NCI-H446 treated with DMSO at 0.1 percent for 48 hours (cell line): ENCODE data around the gene MCM9.
A peak's percentile ranks its signal among the peaks of the same experiment; 100 is the strongest.

Experiments
- DNase-seq: peaks from one replicate; lab custom pipeline; 2025; lab: John Stamatoyannopoulos, UW

Gene MCM9

DNA sequence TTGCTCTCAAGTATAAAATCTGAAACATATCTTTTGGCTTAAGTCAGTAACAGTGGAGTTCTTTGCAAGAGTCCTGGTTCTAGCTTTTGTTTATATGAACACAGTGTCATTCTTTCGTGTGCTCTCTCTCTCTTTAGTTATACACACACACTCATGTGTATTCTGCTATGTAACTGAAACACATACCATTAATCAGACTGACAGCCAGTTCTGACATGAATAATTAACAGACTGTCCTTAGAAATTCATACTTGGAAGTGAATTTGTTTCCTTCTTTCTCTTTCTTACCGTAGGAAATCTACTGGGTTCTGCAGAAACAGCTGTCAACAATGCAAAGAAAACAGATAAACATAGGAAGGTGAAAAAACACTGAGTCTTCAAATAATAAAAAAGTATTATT lies 2.5 kb downstream of the MCM9 start:
- no peak for DNase-seq

GRCh38 chr6:118931436-118931835 lies 3.5 kb downstream of the MCM9 start:
- no peak for DNase-seq

GRCh38 chr6:118930680-118931079 lies 4.3 kb downstream of the MCM9 start:
- no peak for DNase-seq

DNA sequence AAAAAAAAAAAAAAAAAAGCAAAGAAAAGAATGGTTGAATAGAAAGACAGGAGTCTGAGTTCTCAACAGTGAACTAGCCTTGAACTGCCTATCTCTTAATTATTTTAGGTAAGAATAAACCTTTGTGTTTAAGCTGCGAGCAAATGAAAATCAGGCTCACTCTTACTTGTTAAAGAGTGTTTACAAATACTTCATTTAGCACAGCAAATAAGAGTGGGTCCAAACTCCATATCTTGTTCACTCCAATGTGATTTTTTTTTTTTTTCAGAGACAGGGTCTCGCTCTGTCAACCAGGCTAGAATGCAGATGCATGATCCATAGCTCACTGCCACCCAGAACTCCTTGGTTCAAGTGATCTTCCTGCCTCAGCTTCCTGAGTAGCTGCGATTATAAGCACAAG lies 11.9 kb downstream of the MCM9 start:
- no peak for DNase-seq

- DNase-seq: no peak
Measured at GRCh38 chr6:118921084-118921483, 13.9 kb downstream of the MCM9 start.

DNA sequence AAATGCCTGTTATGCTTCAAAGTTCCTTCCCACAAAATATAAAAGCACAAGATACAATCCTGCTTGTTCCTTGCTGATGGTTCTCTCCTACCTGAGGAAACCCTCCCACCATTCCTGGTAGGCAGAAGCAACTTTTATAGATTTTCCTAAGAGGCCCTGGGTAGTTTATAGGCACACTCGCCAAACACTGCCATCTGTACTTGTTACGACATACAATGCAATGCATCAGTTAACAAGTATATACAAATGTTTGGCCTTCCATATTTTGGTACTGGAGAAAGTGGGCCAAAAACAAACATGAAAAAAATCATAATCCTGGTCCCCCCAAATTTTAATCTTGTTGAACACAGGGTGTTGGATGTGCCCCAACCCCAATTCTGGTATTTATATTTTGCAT lies 16.6 kb downstream of the MCM9 start:
- DNase-seq: peak; percentile 3

DNA sequence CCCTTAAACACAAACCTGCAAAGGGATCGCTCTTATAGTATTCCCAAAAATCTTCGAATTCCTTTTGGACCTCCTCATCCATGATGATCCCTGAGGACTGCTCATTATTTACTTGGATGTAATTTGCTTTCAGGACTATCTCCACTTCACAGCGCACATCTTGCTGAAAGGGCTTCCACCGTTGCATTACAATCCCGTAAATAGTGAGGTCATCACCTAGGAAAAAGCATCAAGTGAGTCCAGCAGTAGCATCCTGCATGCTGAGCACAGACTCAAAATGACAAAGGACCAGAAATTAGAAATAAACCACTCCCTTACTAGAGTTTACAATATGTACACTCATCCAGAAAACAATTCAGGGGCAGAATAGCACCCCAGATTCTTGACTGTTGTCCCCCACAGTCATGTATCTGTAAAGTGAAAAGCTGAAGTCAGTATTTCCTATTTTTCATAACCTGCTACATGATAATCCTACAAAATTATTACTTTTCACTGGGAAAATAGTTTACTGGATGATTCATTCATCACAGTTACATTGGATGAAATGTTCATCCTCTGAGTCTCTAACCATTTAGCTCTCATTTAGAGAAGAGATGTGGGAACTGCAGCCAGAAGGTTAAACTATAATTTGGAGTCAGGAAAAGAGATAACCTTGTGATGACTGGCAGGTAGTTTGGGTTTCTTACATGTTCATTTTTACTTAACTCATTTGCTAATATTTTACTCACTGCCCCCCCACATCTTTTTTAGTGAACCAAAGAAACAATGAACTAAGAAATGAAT lies 17.2 kb downstream of the MCM9 start:
- DNase-seq: no peak

DNA sequence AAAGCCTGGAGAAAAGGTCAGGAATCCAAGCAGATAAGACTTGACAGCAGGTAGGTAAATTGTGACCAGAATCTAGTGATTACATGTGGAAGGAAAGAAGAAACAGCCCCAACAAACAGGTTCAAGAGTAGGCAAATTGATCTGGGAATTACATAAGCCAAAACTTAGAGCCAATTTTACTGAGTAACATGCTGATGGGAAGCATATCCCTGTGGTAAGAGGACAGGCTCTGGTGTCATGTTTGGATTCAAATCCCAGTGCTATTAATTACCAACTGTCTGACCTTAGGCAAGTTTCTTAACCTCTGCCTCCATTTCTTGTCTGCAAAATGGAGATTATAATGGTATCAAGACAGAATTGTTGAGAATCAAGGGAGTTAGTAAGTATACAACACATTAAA lies 20.4 kb downstream of the MCM9 start:
- no peak for DNase-seq

- DNase-seq: no peak
Measured at GRCh38 chr6:118913161-118913560, 21.8 kb downstream of the MCM9 start.

DNA sequence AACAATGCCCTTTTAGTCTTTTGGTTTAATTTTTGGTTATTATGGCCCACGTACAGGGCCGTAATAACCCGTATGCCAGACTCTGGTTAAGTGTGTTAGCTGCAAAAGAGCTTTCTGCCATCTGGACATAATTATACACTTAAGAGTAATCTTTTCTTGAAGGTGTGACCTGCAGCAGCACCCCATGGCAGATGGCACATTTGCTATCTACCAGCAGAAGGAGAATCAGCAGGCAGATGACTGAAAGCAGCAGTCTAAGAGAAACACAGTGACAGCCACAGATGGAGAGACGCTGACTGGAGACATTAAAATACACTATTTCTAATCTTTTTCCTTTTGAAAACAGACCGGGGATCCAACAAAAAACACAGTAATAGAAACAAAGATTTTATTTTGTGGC lies 22.3 kb downstream of the MCM9 start:
- peak; percentile 48 for DNase-seq

DNA sequence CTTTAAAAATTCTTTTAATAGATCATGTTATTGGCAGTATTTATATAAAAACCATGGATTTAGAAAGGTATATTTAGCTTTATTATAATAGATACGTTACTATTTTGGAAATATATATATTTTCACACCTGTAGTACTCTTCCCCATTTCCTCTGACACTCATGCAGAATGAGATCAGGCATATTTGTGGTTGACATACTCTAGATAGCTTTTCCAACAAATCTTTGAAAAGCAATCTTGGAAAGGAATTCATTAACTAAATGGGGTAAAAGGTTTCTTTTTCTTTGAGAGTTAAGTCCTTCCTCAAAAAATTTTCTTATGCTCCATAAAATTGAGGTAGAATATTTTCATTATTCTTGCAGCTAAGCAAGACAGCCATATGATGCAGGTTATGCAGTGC lies 26.5 kb downstream of the MCM9 start:
- DNase-seq: no peak

GRCh38 chr6:118905851-118906250 lies 29.1 kb downstream of the MCM9 start:
- no peak for DNase-seq

- no peak for DNase-seq
Measured at GRCh38 chr6:118905084-118905483, 29.9 kb downstream of the MCM9 start.

- DNase-seq: no peak
Measured at GRCh38 chr6:118903691-118904090, 31.3 kb downstream of the MCM9 start.

- no peak for DNase-seq
Measured at GRCh38 chr6:118903138-118903537, 31.8 kb downstream of the MCM9 start.

- DNase-seq: no peak
Measured at GRCh38 chr6:118902726-118903125, 32.2 kb downstream of the MCM9 start.

DNA sequence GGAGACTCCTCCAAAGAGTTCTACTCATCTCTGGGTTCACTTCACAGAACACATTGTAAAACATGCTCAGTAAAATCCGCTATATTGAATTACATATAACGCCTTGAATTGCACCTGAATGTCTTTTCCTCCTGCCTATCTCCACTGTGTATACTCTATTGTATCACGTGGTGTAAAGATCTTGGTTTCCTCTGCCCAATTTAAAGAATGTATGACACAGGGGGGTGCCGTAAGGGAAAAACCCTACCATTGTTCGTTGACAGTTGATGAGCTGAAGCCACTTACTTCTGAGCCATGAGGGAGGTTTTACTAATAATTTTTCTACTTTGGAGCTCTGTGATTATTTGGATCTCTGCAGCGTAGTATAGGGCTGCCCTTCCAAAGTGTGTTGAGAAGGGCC lies 35.0 kb downstream of the MCM9 start:
- DNase-seq: no peak

DNA sequence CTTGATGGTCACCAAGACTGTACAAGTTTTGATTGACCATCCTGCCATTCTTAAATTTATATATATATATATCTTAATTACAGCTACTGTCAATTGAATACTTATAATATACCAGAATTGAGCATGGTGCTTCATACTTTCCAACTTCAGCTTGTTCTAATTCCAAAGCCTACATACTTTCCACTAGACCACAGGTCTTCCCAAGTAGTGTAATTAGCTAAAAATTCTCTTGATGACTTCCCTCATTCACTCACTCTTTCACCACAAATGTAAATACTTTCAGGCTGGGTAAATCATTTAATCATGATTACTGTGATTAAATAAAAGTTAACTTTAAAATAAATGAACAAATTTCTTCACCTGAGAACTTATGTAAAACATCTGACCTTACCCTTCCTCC lies 37.6 kb downstream of the MCM9 start:
- DNase-seq: no peak

DNA sequence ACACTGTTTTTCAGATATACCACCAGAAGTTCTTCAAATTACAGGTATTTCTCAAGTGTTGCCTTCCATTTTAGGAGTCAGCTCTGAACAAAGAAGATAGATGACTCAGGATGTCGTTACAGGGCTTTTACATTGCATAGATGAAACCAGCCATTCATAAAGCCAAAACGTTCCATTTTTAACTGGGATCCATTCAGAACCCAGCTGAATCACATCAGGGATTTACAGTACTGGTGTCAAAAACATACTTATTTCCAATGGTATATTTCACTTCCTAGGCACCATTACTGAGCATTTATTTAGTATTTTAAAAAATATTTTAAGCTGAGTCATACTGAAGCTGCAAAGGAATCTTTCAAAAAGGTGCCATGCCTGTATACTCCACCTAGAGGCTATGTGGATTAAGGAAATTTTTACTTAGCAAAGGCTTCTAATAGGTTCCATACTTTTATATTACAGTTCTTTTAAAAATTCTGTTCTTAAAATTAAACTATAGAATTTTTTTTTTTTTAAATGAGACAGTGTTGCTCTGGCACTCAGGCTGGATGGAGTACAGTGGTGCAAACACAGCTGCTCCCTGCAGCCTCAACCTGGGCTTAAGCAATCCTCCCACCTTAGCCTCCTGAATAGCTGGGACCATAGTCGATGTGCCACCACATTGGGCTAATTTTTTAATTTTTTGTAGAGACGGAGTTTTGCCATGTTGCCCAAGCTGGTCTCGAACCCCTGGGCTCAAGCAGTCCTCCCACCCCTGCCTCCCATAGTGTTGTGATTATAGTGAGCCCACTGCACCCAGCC lies 38.4 kb downstream of the MCM9 start:
- peak; percentile 18 for DNase-seq

DNA sequence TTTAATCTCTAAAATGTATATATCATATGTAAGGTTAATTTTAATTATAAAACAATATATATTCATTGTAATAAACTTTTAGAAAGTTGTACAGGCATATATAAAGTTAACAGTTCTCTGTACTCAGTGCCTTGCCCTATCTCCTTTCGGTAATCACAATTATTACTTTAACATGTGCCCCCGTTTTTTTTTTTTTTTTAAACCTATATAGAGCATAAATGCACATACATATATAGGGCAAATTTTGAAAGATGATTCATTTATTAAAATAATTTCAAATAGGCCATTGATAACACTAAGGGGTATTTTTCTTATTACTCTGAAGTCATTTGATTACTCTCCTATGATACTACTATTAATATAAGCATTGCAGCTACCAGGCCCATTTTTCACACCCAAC lies 39.1 kb downstream of the MCM9 start:
- no peak for DNase-seq

- DNase-seq: no peak
Measured at GRCh38 chr6:118895261-118895560, 39.7 kb downstream of the MCM9 start.

GRCh38 chr6:118894425-118895260 lies 40.3 kb downstream of the MCM9 start:
- no peak for DNase-seq
